NCI-H345 treated with DMSO at 0.1 percent for 48 hours (cell line): ENCODE data around the gene CEP70.

ENCODE experiments used
- DNase-seq: peaks from one replicate; lab custom pipeline; 2025; ENCODE audit not compliant: unreplicated experiment; lab: John Stamatoyannopoulos, UW

CEP70 gene

DNA sequence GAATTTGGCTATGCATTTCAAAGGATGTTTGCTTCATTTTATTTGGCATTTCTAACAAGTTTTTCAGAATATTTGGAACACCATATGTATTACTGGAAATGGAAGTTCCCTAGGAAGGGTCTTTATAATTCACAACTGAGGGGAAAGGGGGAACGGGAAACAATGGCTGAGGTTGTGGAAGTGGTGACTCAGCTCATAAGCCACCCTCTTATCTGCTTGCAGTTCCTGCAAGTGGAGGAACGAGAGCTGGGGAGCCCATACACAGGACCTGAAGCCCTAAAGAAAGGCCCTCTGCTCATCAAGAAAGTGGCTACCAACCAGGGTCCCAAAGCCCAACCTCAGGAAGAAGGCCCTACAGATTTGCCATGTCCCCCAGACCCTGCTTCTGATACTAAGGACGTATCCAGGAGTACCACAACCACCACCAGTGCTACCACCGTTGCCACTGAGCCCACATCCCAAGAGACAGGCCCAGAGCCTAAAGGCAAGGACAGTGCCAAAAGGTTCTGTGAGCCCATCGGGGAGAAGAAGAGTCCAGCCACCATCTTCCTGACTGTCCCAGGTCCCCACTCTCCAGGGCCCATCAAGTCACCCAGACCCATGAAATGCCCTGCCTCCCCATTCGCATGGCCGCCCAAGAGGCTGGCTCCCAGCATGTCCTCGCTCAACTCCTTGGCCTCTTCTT is 121.8 kb downstream of the CEP70 start:
- no peak for DNase-seq

DNA sequence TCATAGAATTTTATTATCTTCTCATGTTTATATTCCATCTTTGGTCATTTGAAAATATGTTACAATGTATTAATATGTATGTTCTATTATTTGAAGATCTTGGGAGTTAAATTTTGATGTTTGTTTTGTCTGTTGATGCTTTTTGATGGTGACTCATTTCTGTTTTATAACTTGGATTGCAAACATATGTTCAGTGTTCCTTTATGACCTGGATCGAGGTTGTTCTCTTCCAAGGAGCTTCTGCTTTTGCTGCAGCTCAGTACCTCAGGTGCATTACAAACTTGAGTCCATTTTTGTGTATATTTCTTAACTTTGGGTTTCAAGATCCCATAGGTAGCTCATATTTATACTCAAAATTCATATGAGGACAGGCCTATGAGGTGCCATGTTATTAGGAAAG is 122.6 kb downstream of the CEP70 start:
- DNase-seq: no peak

DNA sequence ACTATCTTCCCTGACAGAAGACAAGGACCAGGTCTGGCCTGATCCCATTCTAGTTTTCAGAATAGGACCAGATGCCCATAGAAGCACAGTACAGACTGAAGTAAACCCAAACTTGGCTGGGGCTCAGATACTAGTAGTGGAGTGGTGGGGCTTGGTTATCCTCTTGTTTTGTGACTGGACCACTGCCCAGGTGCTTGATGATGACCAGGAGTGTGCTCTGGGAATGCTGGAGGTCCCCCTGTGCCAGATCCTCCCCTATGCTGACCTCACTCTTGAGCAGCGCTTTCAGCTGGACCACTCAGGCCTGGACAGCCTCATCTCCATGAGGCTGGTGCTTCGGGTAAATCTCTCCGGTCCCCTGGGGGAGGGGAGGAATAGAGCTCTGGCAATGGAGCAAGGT is 123.4 kb downstream of the CEP70 start:
- no peak for DNase-seq

DNA sequence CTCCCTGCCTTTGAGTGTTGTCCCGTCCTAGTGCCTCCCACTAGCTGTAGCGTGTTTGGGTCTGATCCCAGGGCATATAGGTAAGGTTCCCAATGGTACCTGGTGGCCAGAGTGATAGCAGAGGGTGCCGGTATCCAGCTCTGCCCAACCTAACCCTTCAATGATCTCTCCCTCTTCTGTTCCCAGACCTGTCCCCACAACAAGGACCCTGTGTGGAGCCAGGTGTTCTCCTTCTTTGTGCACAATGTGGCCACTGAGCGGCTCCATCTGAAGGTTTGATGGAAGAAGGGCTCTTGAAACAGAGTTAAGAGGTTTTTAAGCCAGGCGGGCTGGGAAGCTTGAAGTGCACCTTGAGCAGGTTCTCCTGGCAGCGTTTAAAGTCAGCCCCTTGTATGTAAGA is 124.2 kb downstream of the CEP70 start:
- no peak for DNase-seq

DNA sequence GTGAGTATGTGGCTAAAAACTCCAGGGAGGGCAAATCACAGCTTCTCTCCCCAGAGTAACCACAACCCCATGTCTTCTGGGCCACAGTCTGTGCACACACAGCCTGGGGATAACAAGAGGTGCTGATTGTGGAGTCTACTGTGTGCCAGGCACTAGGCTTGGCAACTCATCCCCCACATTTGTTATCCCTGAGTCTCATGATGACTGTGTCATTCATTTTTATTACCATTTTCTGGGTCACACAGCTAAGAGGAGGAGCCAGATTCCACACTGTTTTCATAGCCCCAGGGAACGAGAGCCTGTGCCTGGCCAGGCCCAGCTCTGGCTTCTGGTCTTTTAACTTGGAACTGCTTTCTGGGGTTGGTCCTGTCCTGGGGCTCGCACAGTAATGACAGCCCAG is 125.2 kb downstream of the CEP70 start:
- no peak for DNase-seq

DNA sequence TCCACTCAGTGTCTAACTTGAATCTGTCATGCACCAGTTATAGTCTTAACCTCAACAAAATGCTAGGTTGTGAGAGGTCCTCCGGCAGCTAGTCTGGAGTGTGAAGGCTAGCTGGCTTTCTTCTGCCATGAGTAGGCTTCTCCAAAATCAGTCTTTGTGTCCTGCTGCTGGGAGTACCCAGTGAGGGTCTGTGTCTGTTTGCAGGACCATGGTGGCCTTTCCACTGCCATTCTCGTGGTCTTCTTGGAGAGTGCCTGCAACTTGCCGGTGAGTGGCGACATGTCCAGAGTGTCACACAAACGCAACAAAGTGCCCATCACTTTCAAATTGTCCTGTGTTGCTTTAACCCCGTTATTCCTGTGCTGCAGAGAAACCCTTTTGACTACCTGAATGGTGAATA is 125.6 kb downstream of the CEP70 start:
- no peak for DNase-seq

DNA sequence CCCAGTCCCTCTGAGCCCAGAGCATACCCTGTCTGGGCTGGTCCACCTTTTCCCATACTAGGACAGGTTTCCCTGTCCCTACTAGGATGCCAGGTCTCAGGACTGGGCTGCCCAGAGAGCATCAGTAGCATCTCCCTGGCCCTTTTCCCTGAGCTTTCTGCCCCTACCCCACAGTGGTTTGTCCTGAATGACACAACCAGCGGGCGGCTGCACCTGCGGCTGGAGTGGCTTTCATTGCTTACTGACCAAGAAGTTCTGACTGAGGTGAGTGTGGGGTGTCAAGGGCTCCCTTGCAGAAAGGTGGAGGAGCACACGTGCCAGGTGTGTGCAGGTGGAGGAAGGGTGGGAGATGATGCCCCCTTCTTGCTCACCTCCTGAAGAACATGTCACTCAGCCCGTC is 126.1 kb downstream of the CEP70 start:
- no peak for DNase-seq

DNA sequence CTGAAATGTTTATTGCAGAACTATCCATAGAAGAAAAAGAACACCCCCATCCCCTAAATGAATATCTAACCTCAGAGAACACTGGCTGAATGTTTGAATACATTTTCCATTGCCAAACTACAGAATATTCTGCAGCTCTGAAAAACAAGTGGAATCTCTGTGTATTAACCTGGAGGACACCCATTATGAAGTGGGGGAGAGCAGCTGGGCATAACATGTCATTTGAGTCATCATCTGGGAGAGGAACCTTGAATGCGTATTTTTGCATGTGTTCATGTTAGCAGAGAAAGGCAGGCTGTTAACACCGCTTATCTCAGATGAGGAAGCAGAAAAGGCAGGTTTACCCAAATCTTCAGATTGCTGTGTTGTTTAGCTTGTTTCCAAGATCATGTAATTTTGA is 128.1 kb downstream of the CEP70 start:
- DNase-seq: no peak

DNA sequence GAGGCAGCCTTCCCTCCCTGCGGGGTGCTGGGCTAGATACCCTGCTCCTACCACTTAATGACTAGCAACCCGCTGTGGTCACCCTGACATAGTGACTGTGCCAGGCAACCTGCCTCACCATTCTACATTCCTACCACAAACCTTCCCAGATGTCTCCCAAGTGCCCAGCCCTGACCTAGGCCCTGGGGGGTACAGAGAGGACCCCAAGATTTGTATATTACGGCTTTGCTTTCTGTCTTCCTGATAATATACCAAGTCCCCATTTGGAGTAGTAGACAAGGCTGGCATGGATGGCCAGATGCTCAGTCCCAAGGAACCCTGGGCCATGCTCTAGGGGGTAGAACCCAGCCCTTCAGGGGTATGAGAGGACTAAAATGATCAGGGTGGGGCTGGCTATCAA is 128.6 kb downstream of the CEP70 start:
- DNase-seq: no peak

DNA sequence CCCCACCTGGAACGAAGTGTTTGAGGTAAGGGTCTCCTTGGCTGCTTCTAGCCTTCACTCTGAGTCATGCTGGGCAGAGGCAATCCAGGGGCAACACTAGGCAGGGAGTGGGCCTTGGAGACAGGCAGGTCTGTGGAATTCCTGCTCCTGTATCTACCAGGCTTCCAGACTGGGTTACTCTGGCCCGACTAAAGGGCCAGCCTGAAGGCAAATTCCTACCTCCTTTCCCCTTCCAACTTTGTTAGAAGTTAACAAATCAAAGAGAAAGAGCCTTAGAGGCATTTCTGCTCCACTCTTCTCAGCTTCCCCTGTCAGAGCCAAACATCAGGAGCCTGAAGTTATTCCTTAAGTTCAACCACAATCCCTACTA is 129.6 kb downstream of the CEP70 start:
- no peak for DNase-seq

DNA sequence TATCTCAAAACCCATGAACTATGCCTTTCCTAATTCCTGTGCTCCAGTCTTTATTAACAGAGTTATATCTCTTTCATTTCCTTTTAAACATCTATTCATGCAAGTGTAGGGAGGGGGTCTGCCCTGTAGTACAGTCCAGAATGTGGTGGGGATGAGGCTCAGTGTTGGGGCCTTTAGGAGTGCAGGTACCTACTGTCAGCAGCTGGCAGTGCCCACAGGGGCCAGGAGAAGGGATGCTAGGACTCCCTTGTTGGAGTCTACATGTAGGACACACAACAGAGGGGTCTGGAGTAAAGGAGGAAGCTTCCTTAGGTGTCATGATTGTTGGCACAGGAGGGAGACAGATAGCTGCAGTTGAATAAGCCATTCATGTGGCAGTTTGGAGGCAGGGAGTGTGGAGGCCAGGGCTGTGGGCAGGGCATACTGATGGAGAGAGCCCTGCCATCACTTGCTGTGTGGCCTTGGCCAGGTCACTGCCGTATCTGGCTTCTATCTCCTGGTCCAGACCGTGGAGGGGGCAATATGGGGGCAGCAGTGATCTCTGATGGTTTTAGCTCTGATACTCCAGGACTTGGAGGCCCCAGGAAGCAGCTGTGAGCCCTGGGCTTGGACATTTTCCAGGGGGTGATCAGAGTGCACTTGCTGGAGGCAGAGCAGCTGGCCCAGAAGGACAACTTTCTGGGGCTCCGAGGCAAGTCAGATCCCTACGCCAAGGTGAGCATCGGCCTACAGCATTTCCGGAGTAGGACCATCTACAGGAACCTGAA is 130.2 kb downstream of the CEP70 start:
- DNase-seq: no peak

DNA sequence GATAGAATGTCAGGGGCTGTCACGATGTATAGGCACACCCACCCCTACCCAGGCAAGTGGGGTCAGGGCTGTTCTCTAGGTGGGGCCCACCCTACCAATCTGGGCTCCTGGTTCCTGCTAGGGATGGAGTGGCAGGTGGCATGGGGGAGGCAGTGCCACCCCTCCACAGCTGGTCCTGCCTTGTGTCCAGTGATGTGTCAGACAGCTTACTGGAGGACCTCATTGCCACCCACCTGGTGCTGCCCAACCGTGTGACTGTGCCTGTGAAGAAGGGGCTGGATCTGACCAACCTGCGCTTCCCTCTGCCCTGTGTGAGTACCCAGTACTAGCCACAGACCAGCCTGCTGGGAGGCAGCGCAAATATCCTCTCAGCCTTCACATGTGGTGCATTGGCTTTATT is 132.2 kb downstream of the CEP70 start:
- DNase-seq: no peak

DNA sequence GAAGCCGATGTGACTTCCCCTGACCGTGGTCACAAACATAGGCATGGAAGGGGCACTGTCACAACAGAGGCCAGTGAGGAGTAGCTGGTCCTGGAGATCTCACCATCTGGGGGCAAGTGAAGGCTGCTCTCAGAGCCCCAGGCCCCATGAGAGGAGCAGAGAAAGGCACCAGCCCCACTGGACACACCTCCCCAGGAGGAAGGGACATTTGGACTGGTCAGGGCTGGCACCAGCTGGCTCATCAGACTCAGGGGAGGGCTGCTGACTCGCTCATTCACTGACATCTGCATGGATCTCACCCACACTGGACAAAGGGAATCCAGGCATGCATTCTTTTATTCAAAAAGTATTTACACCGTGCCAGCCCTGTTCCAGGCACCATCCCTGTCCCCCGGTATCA is 132.8 kb downstream of the CEP70 start:
- no peak for DNase-seq

DNA sequence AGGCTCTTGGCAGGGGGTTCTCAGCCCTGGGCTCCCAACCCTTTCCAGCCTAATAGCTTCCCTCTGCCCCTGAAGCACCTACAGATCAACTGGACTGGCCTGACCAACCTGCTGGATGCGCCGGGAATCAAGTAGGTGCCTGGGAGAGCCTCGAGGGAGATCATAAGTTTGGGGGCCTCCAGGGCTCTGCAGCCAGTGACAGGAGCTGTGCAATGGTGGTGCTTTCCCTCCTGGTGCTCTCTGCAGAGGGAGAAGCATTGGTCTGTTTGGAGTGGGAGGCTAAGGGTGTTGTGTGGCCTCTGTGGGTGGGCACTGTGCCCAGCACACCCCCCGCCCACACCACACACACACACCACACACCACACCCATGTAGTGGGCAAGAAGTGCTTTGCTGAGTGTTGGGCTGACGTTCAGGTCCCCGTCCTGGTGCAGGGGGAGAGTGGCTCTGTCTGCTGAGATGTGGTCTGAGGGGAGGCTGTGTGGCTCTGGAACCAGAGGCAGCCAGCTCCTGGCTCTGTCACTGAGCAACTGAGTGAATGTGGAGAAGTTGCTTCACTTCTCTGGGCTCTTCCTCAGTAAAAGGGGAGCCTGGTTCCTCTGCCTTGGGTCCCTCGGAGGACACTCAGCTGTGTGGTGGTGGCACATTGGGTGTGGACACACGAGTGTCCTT is 133.4 kb downstream of the CEP70 start:
- DNase-seq: no peak

DNA sequence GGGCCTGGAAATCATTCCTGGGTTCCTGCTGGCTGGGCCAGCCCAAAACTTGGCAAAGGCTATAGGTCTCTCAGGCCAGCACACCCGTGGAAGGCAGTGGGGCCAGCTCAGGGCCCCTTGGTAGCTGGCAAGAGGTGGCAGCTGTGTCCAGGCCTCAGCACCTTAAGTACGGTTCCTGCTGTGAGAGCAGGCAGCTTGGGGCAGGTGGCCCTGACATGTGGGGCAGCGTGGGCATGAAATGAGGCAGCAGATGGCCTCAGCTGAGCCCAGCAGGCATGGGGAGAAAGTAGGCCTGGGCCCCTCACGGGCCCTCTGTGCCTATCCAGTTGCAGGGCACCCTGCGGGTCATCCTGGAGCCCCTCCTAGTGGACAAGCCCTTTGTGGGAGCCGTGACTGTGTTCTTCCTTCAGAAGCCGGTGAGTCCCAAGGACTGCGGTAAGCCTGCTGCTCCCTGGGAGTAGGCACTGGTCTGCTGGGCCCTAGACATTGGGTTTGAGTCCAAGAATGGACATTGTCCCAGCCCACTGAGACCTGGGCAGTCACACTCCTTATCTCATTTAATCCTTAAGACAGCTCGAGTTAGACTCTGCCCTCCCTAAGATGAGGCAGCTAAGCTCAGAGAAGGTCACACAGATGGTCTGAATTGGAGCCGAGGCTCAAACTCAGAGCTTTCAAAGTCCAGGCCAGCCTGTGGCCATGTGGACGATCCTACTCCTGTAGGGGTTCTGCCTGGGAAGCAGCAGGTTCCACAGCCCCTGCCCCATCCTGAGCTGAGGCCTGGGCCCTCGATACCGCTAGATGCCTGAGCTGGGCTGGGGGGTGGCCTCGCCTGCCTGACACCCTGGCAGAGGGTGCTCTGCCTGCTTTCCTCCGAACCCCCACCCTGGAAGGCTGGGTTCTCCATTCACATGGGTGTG is 134.2 kb downstream of the CEP70 start:
- DNase-seq: no peak

DNA sequence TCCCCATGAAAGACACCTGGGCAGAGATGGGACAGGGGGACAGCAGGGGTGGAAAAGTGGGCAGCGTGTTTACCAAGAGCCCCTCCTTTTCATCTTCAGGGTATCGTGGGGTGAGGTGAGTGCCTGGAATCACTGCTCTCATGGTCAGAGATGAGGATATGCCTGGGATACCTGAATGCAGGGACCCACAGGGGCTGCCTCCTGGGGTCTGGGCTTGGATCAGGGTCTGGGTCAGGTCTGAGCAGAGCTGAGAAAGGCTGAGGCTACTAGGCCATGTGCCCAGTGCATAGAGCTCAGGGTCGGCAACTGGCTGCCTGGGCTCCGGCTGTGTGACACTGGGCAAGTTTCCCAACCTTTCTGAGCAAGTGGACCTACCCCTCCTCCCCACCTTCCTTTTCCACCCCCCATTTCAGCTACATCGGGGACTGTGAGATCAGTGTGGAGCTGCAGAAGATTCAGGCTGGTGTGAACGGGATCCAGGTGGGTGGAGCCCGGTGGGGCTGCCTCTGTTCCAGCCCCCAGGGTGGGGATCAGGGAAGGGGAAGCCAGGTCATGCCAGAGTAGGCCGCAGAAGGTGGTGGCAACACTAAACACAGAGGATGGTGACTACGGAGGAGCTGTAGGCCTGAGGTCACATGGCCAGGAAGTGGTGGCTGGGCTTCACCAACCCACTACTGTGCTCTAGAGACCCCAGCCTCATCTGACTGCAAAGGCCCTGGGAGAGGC is 135.1 kb downstream of the CEP70 start:
- no peak for DNase-seq

DNA sequence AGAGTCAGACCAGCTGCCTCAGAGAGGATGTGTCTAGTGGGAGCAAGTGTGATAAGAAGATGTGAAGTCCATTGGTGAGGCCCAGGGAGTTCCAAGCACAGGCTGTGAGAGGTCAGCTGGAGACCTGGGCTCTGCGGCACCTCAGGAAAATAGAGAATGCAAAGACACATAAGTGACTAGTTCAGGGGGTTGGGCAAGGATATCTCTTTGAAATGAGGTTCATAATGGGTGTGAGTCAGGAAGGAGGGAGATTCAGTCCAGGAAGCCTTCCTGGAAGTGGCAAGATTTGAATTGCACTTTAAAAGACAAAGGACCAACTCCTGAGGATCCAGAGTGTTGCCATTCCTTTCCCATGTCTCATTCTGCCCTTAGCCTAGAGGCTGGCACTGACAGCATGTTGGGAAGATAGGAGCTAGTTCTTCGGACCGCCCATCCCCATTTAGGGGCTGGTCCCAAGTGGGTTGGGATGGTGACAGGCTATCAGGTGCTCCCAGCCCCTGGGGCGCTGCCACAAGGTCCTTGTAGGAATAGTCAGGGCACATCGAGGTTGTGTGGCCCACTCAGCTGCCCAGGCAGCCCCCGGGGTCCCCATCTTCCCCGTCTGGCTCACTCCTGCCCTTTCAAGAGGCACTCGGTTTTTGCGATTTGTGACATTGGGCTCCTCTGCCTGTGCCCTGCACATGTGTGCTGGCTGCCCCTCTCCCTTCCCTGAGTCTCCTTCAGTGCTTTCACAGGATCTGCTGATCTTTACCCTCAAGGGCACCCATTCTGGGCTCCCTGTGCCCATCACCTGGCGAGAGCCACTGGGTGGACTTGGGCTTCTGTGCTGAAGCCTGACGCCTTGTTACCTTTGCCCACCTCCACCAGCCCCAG is 136.0 kb downstream of the CEP70 start:
- DNase-seq: no peak

DNA sequence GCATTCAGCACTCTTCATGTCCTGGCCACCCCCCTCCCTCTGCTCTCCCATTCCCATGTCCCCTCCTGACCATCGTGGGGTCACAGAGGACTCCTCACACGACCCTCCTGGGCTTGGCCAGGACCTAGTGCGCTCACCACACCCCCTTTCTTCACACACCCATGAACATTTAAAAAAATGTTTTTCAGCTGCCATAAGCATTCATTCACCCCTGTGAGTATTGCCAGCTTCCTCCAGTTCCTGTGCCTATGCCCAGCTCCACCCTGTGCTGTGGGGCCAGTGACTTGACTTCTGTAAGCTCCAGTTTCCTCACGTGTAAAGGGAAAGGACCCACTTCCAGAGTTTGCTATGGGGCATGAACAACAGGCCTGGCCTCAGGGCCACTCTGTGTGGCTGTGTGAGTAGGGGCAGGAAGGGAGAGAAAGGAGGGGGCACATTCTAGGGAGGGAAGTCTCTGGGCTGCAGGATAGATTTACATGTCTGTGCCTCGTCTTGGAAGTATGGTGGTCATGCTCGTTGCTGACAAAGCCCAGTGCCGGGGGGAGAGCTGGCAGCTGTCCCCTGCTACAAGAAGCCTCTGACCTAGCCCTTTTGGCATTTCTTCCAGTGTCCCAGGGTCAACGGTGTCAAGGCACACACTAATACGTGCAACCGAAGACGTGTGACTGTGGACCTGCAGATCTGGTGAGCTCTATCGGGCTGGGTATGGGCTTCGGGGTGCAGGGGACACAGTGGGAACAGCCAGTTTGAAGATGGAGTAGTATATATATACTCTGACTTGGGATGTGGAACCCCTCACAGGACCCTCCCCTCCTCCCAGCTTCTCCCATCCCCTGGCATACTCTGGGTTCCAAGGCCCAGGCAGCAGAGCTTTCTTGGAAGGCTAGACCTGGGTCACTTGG is 136.8 kb downstream of the CEP70 start:
- no peak for DNase-seq
